NCI-H2196 (cell line): ENCODE data around the gene LMTK2.

Experiments
- DNase-seq: peaks from one replicate; lab custom pipeline; 2025; ENCODE audit not compliant: unreplicated experiment; lab: John Stamatoyannopoulos, UW

The LMTK2 gene

DNA sequence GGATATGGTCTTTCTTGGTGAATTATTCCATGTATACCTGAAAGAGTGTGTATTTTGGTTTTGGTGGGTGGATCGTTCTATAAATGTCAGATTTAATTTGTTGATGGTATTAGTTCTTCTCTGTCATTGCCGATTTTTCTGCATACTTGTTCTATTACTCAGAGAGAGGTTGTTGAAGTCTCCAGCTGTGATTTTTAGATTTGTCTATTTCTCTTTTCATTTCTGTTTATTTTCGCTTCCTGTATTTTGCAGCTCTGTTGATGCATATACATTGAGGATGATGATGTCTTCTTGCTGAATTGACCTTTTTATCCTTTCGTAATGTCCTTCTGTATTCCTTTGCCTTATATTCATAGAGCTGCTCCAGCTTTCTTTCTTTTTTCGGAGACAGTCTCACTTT lies 92.5 kb downstream of the LMTK2 start:
- DNase-seq = no peak

DNA sequence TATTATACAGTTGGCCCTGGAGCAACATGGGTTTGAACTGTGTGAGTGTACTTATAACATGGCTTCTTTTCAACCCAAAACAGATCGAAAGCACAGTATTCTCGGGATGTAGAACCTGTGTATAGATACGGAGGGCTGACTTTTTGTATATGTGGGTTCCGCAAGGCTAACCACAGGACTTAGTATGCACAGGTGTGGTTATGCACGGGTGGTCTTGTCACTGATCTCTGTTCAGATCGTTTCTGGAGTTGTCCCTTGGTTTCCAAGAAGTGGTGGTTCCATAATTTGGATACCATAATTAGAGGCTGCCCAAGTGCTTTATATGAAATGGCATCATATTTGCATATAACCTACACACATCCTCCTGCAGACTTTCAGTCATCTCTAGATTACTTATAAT lies 93.7 kb downstream of the LMTK2 start:
- no peak for DNase-seq

DNA sequence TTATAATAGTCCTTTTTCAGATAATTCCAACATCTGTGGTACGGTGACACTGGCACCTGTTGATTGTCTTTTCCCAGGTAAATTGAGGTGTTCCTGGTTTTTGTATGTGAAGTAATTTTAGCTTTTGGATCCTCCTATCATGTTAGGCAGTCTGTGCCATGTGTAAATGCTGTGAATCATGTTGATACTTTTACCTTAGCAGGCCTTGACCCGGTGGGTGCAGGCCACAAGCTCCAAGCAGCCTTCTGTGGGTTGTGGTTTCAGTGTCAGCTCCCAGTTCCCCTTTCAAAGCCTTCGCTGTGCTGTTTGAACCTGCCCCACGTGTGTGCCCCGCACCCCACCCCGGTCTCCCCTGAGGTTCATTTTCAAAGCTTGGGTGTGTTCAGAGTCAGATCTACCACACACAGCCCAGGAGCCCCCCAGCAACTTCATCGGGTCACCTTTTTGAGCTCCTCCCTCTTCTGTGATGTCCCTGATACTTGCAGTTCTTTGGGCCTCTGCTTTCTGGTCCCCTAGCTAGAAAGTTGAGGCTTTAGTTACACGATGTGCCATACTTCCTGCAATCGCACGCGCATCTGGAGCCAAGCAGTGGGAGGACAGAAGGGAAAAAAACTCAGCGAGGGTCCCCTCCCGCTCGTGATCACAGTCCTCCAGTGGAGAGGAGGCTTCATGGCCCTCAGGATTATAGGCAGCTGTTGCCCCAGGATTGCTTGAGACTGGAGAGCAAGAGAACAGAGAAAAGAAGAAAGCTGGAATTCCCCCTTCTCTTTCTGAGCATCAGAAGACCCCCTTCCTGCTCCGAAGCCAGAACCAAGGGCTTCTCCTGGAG lies 95.9 kb downstream of the LMTK2 start:
- DNase-seq = no peak

DNA sequence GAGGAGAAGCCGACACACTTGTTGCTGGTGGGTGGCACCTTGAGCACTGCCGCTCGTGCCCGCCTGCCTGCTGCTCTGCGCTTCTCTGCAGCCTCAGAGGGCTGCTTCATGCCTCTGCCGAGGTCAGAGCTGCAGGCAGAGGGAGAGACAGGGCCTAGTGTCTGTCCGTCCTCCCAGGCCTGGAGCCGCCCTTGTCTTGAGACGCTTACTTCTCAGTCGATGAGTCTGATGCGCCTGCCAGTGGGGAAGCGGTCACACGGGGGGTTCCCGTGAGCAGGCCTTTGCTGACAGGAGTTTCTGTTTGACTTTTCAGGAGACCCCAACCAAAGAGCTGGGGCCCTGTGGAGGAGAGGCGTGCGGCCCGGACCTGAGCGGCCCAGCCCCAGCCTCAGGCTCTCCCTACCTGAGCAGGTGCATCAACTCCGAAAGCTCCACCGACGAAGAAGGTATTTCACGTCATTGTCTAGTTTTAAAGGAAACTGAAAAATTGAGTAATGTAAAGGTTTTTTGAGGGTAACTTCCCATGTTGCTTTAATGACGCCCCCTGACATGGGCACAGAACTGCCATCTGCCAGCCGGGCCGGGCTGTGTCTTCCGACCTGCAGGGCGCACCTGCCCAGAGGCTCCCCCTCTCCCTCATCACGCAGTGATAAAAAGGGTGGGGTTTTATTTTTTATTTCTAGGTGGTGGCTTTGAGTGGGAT lies 96.8 kb downstream of the LMTK2 start:
- DNase-seq = no peak

DNA sequence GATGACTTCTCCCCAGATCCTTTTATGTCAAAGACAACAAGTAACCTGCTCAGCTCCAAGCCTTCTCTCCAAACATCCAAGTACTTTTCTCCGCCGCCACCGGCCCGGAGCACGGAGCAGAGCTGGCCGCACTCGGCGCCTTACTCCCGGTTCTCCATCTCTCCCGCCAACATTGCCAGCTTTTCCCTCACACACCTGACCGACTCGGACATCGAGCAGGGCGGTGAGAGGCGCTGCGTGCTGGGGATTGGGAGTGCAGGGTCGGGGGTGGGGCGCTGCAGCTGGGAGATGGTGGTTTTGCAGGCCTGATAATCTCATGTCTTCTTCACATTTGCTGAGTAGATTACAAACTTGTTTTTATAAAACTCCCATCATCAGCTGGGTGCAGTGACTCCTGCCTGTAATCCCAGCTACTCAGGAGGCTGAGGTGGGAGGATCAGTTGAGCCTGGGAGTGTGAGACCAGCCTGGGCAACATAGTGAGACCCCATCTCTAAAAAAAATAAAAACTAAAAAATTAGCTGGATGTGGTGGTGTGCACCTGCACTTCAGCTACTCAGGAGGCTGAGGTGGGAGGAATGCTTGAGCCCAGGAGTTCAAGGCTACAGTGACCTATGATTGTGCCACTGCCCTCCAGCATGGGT lies 97.4 kb downstream of the LMTK2 start:
- no peak for DNase-seq

DNA sequence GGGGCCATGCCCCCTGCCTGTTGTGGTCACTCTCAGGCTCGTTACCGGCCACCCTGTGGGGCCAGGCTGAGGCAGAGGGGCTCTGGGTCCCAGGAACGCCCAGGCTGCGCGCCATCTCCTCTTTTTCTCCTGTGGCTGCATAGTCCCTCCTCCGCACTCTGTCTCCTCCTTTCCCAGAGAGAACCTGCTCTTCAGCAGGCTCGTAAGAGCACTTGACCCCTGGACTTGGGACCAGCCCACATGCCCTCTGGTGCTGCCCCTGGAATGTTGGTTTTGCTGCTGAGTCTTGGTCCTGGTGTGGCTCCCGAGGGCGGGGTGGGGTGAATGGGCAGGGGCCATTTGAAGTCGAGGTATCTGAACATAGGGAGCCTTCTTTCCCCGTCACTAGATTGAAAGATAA lies 98.0 kb downstream of the LMTK2 start:
- peak; percentile 8 for DNase-seq

DNA sequence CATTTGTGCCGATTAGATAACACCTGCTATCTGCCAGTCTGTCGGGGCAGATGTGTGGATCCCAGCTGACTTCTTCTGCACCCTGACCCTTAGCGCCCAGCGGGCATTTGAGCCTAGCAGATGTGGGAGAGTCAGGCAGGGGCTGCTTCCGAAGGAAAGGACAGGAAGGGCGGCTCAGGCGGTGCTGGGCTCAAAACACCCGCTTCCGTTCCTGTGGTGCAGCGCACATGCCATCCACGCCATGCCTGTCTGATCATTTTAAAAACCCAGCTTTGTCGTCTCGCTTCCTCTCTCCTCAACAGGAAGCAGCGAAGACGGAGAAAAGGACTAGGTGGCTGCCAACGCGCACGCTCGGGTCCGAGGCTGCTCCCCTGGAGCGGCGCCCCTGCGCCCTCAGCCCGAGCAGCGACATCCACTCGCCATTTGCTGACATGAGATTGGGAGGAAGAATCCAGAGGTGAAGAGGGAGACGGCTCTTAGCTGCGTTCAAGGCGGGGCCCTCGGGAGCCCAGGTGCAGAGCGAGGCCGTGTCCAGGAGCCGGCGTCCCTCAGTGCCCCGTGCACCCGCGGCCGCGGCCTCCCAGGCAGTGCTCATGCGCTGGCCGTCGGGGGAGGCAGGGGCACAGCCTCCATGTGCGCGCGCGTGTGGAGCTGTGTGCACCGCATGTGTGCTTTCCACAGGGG lies 98.6 kb downstream of the LMTK2 start:
- no peak for DNase-seq

DNA sequence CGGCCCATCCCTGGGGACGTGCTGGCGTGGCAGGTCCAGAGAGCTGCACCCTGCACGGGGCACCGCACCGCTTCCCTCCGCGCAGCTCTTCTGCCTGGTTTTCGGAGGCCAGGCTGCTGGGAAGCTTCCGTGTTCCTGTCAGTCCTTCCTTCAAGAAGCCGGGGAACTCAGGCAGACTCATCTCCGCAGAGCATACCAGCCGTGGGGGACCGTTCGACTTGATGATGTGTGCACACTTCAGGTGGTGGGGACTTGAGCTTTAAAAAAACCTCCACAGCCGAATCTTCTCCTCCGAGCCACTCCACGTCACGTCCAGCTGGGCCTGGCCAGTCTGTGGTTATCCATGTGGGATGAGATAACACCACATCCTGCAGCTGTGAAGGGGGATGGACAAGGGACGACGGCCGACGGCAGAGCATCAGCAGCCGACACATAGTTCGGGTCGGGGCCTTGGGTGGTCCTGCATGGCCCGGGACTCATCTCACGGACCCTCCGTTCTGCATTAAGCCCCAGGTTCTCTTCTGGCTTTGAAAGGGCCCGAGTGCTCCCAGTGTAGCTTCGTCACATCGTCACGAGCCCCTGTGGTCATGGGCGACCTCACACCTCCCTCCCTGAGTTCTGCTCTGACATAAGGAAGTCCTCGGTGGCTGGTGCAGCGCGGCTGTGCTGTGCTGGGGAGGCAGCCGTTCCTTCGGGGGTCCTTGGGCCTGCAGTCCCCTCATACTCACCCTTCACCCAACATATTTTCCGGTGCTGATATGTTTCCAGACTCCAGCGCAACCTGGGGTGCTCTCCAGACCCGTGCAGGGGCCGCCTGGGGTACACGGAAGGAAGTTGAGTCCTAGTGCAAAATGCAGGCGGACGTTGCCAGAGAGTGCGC lies 100.0 kb downstream of the LMTK2 start:
- no peak for DNase-seq

DNA sequence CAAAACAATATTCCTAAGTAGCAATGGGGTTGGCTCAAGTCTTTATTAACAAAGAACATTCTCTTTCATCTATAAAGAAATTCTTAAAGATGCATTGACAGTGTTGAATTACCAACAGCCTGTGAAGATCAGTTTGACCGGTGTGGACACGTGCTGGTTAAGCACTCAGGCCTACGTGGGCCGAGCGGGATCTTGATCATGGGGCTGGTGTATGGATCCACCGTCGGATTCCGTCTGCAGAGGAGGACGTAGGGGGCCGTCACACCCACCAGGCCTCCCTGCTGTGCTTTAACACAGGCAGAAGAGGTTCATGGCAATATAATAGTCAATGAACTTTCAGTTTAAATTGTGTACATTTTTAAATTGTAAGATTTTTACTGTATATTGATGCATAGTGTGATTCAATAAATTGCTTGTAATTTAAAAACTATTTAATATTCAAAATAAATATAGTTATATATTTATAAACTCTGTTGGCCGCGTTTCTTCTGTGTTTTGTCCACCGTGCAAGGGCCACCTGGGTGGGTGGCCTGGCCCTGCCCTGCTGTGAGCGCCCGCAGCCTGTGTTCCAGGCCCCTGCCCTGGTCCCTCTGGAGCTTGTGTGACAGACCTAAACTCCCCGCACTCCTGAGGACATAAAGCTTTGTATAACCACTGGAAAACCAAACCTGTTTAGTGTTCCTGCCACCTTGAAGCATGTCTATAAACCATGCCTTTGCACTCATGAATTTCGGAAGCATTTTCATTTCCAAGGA lies 102.7 kb downstream of the LMTK2 start:
- no peak for DNase-seq

DNA sequence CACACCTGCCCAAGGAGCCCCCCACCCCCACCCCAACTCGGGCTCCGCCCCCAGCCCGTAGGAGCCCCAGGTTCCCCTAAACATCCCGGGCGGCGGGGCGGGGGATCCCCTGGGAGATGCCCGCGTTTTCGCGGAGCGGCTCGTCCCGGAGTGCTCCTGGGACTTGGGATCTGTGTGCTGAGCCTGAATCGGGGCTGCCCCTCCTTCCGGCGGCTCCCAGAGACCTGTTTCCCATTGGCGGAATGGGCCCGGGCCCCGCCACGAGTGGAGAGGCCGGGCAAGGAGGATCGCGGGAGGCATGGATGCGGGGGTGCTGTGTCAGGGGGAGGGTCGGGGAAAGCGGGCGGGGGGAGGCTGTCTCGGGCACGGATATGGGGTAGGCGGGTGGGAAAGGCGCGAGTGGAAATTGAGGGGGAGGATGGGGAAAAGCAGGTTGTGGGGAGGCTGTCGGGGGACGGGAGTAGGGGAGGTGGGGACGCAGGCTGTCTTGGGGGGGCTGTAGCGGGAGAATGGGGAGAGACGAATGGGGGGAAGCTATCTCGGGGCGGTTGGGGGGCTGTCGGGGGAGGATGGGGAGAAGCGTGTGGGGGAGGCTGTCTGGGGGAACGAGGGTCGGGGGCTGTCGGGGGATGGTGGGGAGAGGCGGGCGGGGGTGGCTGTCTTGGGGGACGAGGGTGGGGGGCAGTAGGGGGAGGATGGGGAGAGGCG lies 104.0 kb downstream of the LMTK2 start:
- DNase-seq = peak; percentile 56

DNA sequence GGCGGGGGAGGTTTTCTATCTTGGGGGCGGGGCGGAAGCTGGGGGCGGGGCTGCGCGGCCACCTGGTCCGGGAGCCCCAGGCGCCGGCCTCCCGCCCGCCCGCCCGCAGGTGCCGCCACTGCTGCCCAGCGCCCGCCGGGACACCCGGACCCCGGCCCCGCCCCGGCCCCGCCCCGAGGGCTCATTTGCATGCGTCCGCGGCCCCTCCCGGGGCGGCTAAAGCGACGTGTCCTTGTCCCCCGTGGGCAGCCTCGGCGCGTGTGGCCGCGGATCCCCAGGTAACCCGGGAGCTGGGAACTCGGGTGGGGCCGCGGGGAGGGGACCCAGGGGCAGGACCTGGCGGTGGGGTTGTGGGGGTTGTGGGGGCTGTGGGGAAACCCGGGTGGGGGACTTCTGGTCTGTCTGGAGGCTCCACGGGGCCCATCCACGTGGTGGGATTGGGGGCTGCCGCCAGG lies 104.6 kb downstream of the LMTK2 start, which contains the start of gene BHLHA15:
BHLHA15 (plus strand) TSS at position 219 of the 455 bp plus-strand sequence. CDS start 871 bp downstream, outside the sequence.
- DNase-seq = peak; percentile 64

DNA sequence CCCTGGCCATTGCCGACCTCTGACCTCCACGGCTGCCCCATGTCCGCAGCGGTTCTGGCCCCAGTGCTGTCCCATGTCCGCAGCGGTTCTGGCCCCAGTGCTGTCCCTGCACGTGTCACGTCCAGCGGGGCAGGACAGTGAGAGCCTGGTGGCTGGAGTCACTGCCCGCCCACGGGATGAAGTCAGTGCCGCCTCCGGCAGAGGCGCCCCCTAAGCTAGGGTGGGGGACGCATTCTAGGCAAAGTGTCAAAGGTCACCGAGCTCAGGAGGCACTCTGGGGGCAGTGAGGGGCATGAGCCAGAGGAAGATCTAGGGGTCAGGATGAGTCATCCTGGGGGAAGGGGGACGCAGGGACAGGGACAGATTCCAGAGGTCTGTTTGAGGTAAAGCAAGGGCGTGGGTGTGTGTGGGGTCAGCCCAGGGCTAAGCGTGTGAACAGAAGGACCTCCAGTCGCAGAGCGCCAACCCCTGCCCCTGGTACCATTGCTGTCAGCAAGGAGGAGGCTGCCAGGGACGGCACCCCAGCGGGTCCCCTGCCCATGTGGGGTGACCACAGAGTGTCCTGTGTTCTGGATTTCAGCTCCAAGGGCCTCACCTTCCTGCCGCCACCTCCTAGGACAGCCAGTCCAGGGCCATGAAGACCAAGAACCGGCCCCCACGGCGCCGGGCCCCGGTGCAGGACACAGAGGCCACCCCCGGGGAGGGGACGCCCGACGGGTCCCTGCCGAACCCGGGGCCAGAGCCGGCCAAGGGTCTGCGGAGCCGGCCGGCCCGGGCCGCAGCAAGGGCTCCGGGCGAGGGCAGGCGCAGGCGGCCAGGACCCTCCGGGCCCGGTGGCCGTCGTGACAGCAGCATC lies 105.2 kb downstream of the LMTK2 start:
- no peak for DNase-seq

DNA sequence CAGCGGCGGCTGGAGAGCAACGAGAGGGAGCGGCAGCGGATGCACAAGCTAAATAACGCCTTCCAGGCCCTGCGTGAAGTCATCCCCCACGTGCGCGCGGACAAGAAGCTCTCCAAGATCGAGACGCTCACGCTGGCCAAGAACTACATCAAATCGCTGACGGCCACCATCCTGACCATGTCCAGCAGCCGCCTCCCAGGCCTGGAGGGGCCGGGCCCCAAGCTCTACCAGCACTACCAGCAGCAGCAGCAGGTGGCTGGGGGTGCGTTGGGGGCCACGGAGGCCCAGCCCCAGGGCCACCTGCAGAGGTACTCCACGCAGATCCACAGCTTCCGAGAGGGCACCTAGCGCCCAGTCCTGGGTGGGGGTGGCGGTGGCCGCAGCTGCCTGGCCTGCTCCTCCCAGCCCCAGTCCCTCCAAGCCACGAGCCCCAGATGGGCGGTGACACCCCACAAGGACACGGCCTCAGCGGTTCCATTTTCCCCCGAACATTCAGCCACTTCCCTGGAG lies 105.9 kb downstream of the LMTK2 start:
- DNase-seq = no peak

DNA sequence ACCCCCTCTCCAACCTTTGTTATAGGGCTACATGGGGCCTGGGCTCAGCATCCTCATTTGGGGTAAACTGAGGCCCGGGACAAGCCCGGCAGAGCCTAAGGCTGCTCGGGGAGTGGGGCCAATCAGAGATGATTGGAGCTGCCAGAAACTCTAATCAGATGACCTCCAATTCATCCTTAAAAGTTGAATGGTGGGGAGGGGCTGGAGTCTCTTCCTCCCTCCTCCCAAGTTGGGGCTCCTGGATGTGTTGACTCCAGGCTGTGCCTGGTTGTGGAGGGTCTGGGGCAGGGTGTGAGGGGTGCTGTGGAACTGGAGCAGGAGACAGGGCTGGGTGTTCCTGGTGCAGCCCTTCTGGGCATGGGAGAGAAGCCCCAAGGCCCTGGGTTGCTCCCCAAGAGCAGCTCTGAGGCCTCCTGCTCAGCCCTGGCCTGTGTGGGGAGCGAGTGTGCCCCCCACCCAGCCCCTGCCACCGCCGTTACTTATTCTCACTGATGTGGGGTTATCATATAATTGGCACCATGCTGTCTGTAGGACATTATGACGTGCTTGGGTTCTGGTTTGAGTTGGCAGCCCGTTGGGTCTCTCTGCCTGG lies 106.7 kb downstream of the LMTK2 start:
- DNase-seq = no peak

DNA sequence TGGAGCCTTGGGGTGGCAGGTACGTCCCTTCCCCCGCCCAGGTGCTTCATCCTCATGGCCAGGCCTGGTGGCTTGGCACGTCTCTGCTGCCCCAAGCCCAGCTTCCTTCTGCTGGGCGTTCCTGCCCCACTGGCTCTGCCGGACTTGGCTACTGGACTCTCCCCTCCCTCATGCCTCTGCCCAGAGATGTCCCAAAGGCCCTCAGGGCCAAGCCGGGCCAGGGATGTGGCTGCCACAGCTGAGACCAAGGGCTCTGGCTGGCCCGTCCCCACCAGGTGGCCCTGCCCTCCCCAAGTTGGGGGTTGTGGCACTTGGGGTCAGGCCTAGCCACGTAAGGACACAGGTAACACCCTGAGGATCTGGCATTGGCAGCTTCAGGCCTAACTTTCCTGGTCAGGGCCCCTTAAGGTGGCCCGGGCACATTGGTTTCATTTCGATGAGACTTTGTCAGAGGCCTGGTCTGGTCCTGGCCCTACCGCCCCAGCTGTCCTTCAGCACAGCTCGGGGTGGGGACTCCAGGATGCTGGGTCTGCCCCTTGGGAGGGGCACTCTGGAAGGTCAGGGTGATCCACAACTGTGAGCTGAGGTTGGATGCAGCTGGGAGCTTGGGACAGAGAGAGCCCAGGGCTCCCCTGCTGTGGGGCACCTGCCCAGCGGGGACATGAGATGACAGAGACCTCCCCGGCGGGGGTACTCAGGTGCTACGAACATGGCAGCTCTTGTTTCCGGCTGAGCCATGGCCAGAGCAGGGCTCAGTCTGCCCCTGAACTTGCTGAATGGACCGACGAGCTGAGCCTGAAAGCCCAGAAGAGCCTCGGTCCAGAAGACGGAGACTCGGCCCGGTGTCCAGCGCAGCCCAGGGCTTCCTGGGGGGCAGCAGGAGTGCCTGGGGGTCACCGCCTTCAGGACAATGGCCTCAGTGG lies 107.5 kb downstream of the LMTK2 start:
- DNase-seq = no peak

DNA sequence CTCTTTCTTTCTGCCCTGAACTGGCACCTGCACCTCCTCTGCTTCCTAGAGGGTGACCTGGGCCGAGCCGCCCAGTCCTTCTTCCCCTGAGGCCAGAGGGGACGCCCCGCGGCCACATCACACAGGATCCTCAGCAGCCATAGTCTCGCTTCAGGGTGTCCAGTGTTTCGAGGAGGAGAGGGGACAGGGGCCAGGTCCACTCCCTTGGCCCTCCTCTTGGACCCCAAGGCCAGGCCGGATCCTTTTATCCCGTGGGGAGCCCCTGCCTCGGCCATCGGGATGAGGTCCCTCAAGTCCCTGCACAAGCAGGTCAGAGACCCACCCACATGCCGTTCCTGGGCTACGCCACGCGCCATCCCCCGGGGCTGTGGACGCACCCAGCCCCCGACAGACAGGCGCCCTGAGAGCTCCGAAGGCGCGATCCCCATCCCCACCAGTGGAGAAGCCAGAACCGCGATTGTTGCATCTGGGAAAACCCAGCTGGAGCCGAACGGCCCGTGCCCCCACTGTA lies 108.2 kb downstream of the LMTK2 start:
- no peak for DNase-seq
